A549 (cell line): ENCODE data around the gene AGR3. TPM values are rescaled to one million over a fixed set of nuclear protein-coding genes. Genes with fewer than 3 reads are reported as not detected.

Experiments used
- ATAC-seq, 2 experiments: fragments of 200-7000 bp in 1 of 2; fragments of >200 bp in 1 of 2; cut with Nextera tagmentation in 1 of 2; cut with Tn5 transposase in 1 of 2; 3 replicates each; pipeline versions ENCODE4 v1.8.0 to v1.9.1; 2018 to 2020; ENCODE audit warnings: mild to moderate bottlenecking in 1 of 2, moderate library complexity in 1 of 2
- CTCF ChIA-PET: fragments of 300-600 bp; sonication (Branson Sonifier 250); formaldehyde crosslinking; extraction: SDS; loops from one replicate; lab custom pipeline; 2021; ENCODE audit warnings: antibody characterized with exemption, inconsistent platforms; lab: Yijun Ruan, JAX
- POLR2A ChIA-PET: fragments of 350-600 bp; formaldehyde crosslinking; extraction: SDS; loops from one replicate; lab custom pipeline; 2021; ENCODE audit warnings: antibody characterized with exemption, inconsistent platforms; lab: Yijun Ruan, JAX
- DNase-seq, 2 experiments: peaks; one replicate each; pipeline versions ENCODE4 v3.0.0 to v3.0.0-alpha.2; 2011 to 2016; ENCODE audit warnings: low read depth in 1 of 2, low spot score in 1 of 2
- FAIRE-seq: peaks from 2 replicates; lab custom pipeline; 2011; peaks lifted over from hg19 to GRCh38; lab: Jason Lieb, UNC
- H3K27ac ChIP-seq, 2 experiments: fragments of >200 bp; sonication (Bioruptor Twin); formaldehyde crosslinking; 3 replicates each; pipeline ENCODE4 v1.5.1; 2016 to 2017
- H3K4me1 ChIP-seq: fragments of >200 bp; sonication (Bioruptor Twin); formaldehyde crosslinking; 3 replicates; pipeline ENCODE4 v1.6.1; 2016
- H3K4me2 ChIP-seq: fragments of >200 bp; sonication (Bioruptor Twin); formaldehyde crosslinking; 3 replicates; pipeline ENCODE4 v1.6.1; 2016
- H3K4me3 ChIP-seq: fragments of >200 bp; sonication (Bioruptor Twin); formaldehyde crosslinking; 3 replicates; pipeline ENCODE4 v1.5.1; 2016
- H3K9me3 ChIP-seq: fragments of >200 bp; sonication (Bioruptor Twin); formaldehyde crosslinking; 3 replicates; pipeline ENCODE4 v1.6.1; 2016
- BCL3 ChIP-seq: fragments of >200 bp; sonication (Bioruptor Twin); formaldehyde crosslinking; IDR thresholded peaks from 3 replicates; pipeline ENCODE4 v1.6.1; 2016
- CBX8 ChIP-seq: fragments of 200-600 bp; sonication (generic); IDR thresholded peaks from 2 replicates; pipeline ENCODE4 v1.6.1; 2016
- CHD2 ChIP-seq: fragments of 150-350 bp; IDR thresholded peaks from 2 replicates; pipeline ENCODE4 v1.6.1; 2014; ENCODE audit warnings: low read length; ENCODE audit not compliant: partially characterized antibody
- CTCF ChIP-seq: fragments of >200 bp; sonication (Bioruptor Twin); formaldehyde crosslinking; IDR thresholded peaks from 3 replicates; pipeline ENCODE4 v1.5.1; 2016
- ELK1 ChIP-seq: fragments of 150-350 bp; IDR thresholded peaks from 2 replicates; pipeline ENCODE4 v1.6.1; 2014; ENCODE audit warnings: low read depth, mild to moderate bottlenecking, low read length
- FOSL2 ChIP-seq, 2 experiments: fragments of 450-650 bp in 1 of 2; fragments of >200 bp in 1 of 2; sonication (Bioruptor Twin) in 1 of 2; formaldehyde crosslinking; IDR thresholded peaks; 2 replicates each; pipeline versions ENCODE4 v1.5.0 to v1.6.1; 2016 to 2020; ENCODE audit warnings: mild to moderate bottlenecking in 1 of 2, moderate library complexity in 1 of 2
- HDAC2 ChIP-seq: fragments of 200-600 bp; sonication (generic); IDR thresholded peaks from 2 replicates; pipeline ENCODE4 v1.6.1; 2016
- HOXB13 ChIP-seq: fragments of 250-450 bp; sonication (Bioruptor Pico); IDR thresholded peaks from 2 replicates; pipeline ENCODE4 v1.5.0; 2020; ENCODE audit warnings: low read depth, mild to moderate bottlenecking, moderate library complexity
- HOXB5 ChIP-seq: fragments of 250-450 bp; sonication (Bioruptor Pico); IDR thresholded peaks from 2 replicates; pipeline ENCODE4 v1.5.0; 2020; ENCODE audit warnings: mild to moderate bottlenecking, moderate library complexity
- KDM5A ChIP-seq: fragments of 200-600 bp; sonication (generic); IDR thresholded peaks from 2 replicates; pipeline ENCODE4 v1.6.1; 2016; ENCODE audit warnings: antibody characterized with exemption, mild to moderate bottlenecking
- PBX3 ChIP-seq: IDR thresholded peaks from 2 replicates; pipeline ENCODE4 v1.6.1; 2012
- RAD21 ChIP-seq, 2 experiments: fragments of >200 bp in 1 of 2; sonication (Bioruptor Twin) in 1 of 2; formaldehyde crosslinking in 1 of 2; IDR thresholded peaks in 1 of 2; conservative IDR thresholded peaks in 1 of 2; 2 replicates in 1 of 2; 3 replicates in 1 of 2; pipeline ENCODE4 v1.6.1; 2012 to 2018; ENCODE audit warnings: inconsistent platforms in 1 of 2
- RFX5 ChIP-seq: fragments of 450-650 bp; IDR thresholded peaks from 2 replicates; pipeline ENCODE4 v1.7.1; 2014; ENCODE audit warnings: antibody characterized with exemption, mild to moderate bottlenecking, moderate library complexity
- SMC3 ChIP-seq: fragments of >200 bp; sonication (Bioruptor Twin); formaldehyde crosslinking; IDR thresholded peaks from 3 replicates; pipeline ENCODE4 v1.6.1; 2018; ENCODE audit warnings: inconsistent platforms
- ZC3H11A ChIP-seq: fragments of 450-650 bp; IDR thresholded peaks from 2 replicates; pipeline ENCODE4 v1.6.1; 2014; ENCODE audit warnings: antibody characterized with exemption, mild to moderate bottlenecking
- ZFP36 ChIP-seq: fragments of 450-650 bp; IDR thresholded peaks from 2 replicates; pipeline ENCODE4 v1.6.1; 2014; ENCODE audit warnings: borderline replicate concordance; ENCODE audit not compliant: partially characterized antibody
- WGBS: methylation state at CpG from one replicate; pipeline ENCODE4 v1.1.6; 2017; ENCODE audit errors: missing lambda C conversion rate; 5-methylcytosine and 5-hydroxymethylcytosine counted together
- polyA plus RNA-seq, 4 experiments: library from polyadenylated mRNA; depleted of rRNA in 3 of 4; stranded (reverse); fragments of >200 nt; fragmentation: RNase III in 1 of 4; extraction: RNeasy Plus Mini Kit Qiagen cat#74134 plus additional on column Dnase treatment in 1 of 4; gene quantifications; 2 replicates in 3 of 4; 3 replicates in 1 of 4; pipeline ENCODE4 v1.2.3, GENCODE V29; 2011 to 2017

Gene AGR3
- polyA plus RNA-seq, 2 of the 4 experiments (the other 2 are of a cell fraction), result 0.36 TPM; not detected in 1

GRCh38 chr7:16929146-16929762, 47.5 kb upstream of the AGR3 start:
- CTCF ChIA-PET, result interaction anchor here (0.9 to 1.5 kb wide), 4 partner anchors 11 to 80 kb away, joined by 3 to 7 read pairs (median 4); no protein-coding TSS in a partner anchor
- WGBS, result 63% methylated on average over 1 of the region's 1 CpG
- Histone ChIP-seq H3K9me3 (0 out of 3 replicates have a peak, but pooled peaks cover 3% of the 10 kb centered on the region), H3K4me3 (no peak overlapping the region), H3K27ac (no peak overlapping the region), H3K4me2 (no peak overlapping the region), H3K4me1 (peaks cover 21% of the 10 kb centered on the region)
- peak; percentile 36 for FAIRE-seq
- TF ChIP-seq RFX5 (no peak), ELK1 (no peak), BCL3 (no peak), PBX3 (no peak)
- ATAC-seq, result no peak
- POLR2A ChIA-PET, result no interaction called here
- no peak for DNase-seq

- FAIRE-seq, result no peak
These were observed 45.1 kb upstream of the AGR3 start for GRCh38 chr7:16926861-16927260.

GRCh38 chr7:16926283-16926682, 44.5 kb upstream of the AGR3 start:
- peak overlapping the region in 1 of 2 experiments; percentile 31; a peak in 1 of 6 replicates for H3K27ac ChIP-seq
- 0 out of 3 replicates have a peak, but pooled peaks cover 3% of the 10 kb centered on the region for H3K9me3 ChIP-seq
- no peak overlapping the region for H3K4me3 ChIP-seq
- FAIRE-seq (no peak), ATAC-seq (peak; percentile 78 to 81; a peak in 5 of 6 replicates), DNase-seq (peak in 1 of 2 experiments; percentile 62)
- TF ChIP-seq ZC3H11A (no peak), RAD21 (conservative IDR thresholded peaks at IDR 0.05 in 1 of 2, IDR thresholded peaks at IDR 0.05 in 1 of 2) (peak; percentile 75 to 76), CTCF (peak; percentile 58), HDAC2 (no peak), HOXB13 (no peak), SMC3 (peak; percentile 58), KDM5A (no peak), CBX8 (no peak), ZFP36 (no peak), HOXB5 (no peak)
- H3K4me2 ChIP-seq, result peak overlapping the region; percentile 24
- CTCF ChIA-PET, result interaction anchor here (0.6 to 2.0 kb wide), 7 partner anchors 8 to 769 kb away, joined by 3 to 7 read pairs (median 4); no protein-coding TSS in a partner anchor
- peaks cover 38% of the 10 kb centered on the region for H3K4me1 ChIP-seq
- WGBS, result 44% methylated on average over 2 of the region's 2 CpGs
- POLR2A ChIA-PET, result no interaction called here

More at GRCh38 chr7:16926861-16927260, 45.1 kb upstream of the AGR3 start:
- POLR2A ChIA-PET, result no interaction called here
- Histone ChIP-seq H3K4me2 (peak overlapping the region; percentile 24), H3K4me1 (peaks cover 32% of the 10 kb centered on the region), H3K4me3 (no peak overlapping the region), H3K9me3 (0 out of 3 replicates have a peak, but pooled peaks cover 3% of the 10 kb centered on the region), H3K27ac (peak overlapping the region; percentile 4 to 54; a peak in 3 of 6 replicates)
- WGBS, result 58% methylated on average over 1 of the region's 1 CpG
- no peak for TF ChIP-seq CHD2
- no peak for TF ChIP-seq FOSL2 (IDR thresholded peaks at IDR 0.05)
- TF ChIP-seq FOSL2 (CRISPR knock-in tag; IDR thresholded peaks at IDR 0.05), result peak; percentile 35; the same call in 1 of the 2 replicates
- no peak for DNase-seq
- CTCF ChIA-PET, result interaction anchor here (0.6 to 2.0 kb wide), 6 partner anchors 9 to 769 kb away, joined by 3 to 7 read pairs (median 4); no protein-coding TSS in a partner anchor
- ATAC-seq, result no peak
